GM19395 (cell line): ENCODE data around the gene ATP2A3.

Experiments
- ATAC-seq: cut with Tn5 transposase; IDR thresholded peaks from one replicate; pipeline ENCODE4 v1.9.1; 2021; ENCODE audit warnings: mild to moderate bottlenecking, moderate library complexity; ENCODE audit not compliant: unreplicated experiment

The ATP2A3 gene

DNA sequence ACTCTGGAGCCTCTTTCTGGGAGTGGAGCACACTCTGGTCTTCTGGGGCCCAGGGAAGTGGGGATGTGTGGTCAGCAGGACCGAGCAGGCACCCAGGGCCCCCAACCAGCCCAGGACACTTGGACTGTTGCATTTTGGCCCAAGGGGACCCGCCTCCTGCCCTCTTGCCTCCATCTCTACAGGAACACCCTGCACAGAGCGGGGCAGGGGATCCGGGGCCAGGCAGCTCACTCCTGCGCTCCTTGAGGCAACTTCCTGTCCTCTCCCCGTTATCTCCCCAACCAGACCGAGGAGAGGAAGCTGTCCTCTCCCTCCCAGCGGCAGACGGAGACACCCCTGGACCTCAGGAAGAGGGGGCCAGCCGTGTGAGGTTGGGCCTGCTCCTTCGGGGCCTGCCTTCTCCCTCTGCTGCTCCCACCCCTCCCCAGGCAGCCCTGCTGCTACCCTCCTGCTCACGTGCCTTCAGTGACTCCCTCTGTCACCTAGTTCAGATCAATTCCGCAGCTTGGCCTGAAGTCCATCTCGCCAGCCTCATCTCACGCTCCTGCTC is 10.0 kb upstream of the ATP2A3 start:
- ATAC-seq: no peak

DNA sequence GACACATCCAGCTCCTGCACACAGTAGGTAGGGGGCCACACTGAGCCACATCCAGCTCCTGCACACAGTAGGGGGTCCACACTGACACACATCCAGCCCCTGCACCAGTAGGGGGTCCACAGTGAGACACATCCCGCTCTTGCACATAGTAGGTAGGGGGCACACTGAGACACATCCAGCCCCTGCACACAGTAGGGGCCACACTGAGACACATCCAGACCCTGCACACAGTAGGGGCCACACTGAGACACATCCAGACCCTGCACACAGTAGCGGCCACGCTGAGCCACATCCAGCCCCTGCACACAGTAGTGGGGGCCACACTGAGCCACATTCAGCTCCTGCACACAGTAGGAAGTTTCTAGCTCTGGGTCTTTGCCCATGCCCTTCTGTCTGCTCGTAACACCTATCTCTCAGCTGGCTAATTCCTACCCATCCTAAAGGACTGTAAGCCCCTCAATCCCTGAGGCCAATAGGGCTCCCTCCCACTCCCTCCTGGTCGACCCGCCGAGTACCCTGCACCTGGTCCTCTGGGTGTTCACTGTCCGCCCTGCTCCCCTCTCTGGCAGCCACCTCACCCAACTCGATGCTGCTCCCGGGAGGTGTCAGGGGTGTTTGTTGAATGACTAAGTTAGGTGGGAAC is 9.4 kb upstream of the ATP2A3 start:
- ATAC-seq: no peak

DNA sequence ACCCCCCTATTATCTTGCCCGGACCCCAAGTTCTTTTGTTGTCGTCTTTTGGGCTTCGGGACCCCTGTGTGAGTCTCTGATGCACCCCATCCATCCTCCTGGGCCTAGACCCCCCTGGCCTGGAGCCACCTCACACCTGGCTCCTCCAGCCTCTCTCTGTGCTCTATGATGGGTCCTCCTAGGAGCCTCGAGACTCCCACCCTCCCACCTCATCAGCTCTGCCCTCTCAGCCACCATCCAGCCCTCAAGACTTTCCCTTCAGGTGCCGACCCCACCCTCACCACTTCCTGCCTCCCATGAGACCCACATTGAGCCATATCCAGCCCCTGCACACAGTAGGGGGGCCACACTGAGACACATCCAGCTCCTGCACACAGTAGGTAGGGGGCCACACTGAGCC is 8.7 kb upstream of the ATP2A3 start:
- ATAC-seq: no peak

DNA sequence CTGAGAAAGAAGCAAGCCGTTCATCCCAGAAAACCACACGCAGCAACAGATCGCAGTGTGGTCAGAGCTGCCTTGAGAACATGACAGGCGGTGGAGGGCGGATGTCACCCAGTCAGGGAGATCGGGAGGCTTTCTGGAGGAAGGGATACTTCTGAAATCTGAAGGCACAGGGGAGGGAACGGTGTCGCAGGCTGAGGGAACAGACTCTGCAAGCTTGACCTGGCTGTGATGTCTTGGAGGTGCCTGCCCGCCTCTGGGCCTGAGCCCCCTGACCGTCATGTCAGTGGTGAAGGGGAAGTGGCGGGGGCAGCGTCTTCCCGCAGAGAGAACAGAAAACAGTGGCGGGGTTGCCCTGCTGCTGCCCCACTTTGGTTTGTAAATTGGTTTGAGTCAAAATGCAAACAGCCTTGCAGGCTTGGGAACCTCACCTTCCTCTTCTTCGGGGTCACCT is 8.1 kb upstream of the ATP2A3 start:
- no peak for ATAC-seq

DNA sequence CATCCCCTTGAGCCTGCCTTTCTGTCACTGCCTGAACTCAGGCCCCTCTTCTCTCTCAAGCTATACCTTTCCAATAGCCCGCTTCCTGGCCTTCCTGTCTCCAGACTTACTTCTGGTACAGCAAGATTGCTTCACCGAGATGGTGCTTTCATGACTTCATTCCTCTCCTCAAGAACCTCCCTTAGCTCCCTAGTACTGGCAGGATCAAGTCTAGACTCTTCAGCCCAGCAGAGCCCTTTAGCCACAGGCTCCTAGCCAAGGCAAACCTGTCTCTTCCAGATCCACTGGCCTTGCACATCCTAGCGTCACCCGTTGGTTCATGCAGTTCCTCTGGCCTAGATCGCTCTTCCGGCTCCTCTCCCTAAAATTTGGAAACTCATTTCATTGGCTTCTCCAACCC is 6.4 kb upstream of the ATP2A3 start:
- ATAC-seq: no peak

DNA sequence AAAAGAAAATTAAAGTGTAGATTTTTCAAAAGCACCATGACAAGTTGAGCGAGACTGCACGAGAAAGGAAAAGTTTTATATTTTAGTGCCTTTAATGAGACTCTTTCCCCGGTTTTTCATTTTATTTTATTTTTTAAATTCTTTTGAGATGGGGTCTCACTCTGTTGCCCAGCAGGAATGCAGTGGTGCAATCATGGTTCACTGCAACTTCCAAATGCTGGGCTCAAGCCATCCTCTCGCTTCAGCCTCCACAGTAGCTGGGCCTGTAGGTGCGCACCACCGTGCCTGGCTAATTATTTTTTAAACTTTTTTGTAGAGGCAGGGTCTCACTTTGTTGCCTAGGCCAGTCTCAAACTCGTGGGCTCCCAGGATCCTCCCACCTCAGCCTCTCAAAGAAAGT is 5.7 kb upstream of the ATP2A3 start:
- ATAC-seq: no peak

DNA sequence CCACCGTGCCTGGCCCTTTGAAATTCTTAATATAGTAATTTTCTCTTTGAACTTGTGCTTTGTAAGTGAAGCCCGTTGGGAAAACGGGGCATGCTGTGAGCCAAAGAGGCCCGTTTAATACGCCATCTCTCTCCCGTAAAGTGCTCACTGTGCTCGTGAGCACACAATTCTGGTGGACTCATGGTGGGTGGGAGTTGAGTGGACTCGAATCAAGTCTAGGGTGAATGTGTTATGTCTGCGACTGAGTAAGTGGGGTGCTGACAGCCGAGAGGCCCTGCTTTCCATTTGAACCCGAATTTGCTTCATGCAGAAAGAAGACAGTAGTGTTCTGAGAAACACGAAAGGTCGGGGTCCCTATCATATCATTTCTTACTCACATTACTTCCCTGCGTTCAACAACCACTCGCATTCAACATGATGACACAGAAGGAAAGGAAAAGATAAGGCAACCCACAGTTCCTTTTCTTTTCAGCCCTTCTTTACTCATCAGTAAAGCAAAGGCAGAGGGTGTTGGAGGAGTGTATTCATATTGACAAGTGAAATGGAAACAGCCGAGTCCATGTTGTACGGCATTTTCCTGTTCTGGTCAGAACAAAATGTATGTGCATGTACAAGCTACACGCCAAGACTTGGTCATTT is 4.8 kb upstream of the ATP2A3 start:
- ATAC-seq: no peak

DNA sequence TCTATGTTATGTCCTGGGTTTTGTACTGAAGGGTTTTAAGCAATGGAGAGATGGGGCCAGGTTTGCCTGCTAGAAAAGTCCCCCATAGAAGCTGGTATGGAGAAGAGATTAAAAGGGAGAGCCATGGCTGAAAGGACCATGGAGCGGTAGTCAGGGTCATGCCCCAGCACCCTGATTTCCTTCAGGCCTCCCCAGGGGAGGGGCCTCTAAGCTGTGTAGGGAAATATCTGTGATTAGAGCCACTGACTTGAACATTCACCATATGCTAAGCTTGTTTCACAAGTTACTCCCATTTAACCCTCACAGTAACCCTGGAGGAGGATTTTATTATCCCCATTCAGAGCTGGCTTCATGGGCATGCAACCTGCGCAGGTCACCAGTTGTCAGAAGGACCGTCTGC is 3.8 kb upstream of the ATP2A3 start:
- ATAC-seq: no peak

DNA sequence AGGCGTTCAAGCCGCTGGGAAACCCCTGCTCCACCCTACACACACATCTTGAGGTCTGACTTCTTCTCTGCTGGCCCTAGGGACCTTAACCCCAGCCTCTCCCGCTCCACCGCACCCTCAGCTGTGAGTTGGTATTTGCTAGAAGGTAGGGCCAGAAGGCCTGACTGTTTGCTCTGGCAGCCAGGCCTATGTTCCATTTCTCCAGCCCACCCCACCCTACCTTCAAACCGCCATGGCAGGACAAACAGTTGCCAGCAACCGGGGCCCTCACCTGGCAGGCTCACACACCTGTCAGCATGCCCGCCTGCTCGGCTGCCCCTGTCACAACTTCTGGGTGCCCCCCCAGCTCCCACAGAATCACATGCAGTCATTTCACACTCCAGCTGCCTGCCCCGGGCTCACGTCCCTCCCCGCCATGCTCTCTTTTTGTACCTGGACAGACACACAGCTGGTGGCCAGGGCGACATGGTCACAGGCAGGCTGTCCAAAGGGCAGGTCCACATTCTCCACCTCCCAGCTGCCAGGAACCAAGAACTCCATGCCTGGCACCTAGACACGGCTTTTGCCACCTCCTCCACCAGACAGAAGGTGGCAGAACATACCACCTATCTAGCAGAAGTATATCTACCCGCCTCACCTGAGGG is 2.6 kb upstream of the ATP2A3 start:
- no peak for ATAC-seq

DNA sequence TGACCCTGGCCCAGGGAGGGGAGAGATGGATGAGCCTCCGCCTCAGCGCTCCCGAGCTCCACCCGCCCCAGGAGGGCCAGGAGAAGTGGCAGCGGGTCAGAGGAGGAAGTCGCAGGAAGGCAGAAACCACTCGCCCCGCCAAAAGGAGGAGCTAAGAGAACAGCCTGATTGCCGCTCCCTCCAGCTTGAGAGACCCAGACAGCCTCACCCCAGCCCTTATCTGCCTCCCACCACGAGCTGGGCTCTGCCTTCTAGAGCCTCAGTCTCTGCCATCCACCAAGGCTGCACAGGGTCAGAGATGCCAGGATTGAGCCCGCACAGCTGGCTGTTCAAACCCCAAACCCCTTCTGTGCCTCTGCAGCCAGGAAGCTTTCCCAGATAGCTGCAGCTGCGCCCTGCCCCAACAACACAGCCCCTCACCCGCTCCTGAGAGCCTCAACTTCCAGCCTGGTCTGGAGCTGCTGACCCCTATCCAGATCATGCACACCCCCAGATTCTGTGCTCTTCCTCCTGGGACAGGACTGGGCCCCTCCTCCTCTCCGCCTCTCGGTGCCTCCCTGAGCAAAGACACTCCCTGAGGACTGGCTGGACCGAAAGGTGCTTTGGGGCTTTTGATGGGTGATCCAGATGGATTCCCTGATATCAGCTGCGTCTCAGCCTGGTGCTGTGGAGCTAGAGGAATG is 1.0 kb upstream of the ATP2A3 start:
- ATAC-seq: peak; percentile 48

DNA sequence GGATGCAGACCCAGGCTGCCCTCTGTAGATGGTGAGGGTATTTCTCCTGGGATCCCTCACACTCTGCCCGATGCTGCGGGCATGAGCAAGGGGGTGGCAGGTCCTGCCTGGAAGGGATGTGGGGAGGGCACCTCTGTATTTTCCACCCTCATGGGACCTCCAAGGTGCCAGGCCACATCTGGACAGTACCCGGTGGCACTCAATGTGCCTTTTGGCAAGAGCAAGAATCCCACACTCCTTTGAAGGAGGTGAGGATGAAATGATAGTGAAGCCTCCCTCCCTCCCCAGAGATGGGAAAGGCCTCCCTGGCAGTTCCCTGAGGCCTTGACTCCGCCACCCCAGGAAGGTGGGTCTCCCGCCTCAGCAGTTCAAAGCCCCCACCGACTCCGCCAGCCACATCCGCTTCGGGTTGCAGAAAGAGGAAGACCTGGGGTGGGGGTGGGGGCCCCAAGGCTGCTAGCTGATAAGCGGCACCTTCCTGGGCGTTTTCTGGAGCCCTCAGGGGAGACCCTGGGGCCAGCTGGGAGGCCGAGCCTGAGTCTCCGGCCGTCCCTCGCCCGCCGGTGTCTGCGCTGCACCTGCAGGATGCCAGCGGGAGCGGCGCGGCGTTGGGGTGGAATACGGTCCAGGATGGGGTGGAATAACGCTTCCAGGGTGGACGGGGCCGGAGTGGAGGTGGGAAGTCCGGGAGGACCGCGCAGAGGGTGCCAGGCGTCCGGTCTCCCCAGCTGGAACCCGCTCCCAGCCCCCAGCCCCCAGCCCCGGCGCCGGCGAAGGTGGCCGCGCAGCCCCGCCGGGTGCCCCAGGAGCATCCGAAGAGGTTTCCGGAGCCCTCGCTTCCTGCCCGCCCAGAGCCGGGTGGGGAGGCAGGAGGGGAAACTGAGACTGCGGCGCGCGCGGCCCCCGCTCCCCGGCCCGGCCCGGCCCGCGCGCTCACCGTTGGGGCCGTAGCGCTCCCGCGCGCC is 718 bp downstream of the ATP2A3 start:
- ATAC-seq: peak; percentile 16

DNA sequence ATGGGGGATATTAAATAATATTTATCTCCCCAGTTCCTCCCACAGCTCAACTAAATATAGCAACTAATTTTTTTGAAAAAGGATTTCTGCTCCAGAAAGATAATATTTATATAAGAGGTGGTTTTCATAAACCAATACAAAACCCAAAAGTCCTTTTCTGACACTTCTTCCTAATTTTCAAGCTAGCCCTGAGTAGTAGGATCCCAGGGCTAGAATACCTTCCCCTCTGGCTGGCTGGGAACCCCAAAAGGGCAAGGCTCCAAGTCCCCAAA is 1.3 kb downstream of the ATP2A3 start:
- ATAC-seq: no peak

DNA sequence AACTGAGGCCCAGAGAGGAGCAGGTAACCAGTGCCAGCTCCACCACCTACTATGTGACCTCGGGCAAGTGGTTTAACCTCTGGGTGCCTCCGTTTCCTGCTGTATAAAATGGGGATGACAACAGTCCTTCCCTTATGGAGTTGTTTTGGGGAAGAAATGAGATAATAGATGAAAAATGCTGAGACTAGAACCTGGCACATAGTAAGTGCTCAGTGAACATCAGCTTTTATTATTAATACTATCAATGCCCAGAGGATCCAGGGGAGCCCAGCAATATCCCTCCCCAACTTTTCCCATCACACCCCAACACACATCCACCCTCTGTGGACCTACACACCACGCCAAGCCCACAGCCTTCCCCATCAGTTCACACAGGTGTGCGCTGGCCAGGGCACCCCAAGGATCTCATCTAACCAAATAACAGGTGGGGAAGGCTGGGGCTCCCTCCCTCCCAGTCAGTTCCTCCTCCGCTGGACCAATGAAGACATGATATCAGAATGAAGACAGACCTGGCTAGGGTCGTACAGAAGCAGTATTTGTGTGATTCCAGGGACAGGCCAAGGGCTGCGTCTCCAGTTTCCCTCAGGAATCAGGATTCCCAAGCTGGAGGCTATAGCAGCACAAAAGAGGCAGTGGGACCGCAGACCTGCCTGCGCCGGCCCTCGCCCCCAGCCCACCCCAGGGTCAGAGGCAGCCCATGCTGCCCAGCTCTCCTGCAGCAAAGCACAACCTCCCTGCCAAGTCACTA is 1.8 kb downstream of the ATP2A3 start:
- no peak for ATAC-seq

DNA sequence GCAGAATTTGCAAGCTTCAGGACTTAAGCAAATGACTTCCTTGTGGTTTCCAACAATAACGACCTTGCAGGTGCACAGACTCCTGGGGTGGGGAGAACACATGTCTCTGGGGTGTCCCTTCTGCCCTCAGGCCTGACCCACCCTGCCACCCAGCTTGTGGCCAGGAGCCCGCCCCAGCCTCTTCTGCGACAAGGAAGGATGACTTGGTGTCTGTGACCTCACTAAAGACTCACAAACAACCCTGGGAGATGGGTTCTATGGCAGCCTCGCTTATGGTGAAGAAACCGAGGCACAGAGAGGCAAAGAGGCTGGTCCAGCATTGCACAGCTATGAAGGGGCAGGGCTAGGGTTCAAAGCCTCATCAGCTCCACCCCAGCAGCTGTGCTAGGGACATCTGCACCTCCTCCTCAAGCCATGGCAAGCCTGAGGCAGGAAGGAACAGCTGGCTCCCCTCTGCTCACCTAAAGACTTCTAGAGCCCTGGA is 2.6 kb downstream of the ATP2A3 start:
- ATAC-seq: no peak

DNA sequence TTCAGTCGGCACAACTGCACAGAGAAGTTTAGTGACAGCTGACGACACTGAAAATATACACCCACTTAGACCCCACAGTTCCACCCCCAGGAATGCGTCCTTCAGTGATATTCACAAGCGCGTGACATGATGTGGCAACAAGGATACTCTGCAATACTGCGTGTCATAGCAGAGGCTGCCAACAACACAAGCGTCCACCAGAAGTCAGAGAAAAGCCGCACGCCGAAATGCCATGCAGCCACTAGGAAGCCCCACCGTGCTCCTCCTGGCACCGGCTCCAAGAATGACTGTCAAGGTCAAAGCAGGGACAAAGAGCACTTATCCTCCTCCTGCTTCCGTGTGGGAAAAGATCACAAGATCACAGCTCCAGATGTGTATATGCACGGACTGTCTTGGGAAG is 3.5 kb downstream of the ATP2A3 start:
- ATAC-seq: no peak

DNA sequence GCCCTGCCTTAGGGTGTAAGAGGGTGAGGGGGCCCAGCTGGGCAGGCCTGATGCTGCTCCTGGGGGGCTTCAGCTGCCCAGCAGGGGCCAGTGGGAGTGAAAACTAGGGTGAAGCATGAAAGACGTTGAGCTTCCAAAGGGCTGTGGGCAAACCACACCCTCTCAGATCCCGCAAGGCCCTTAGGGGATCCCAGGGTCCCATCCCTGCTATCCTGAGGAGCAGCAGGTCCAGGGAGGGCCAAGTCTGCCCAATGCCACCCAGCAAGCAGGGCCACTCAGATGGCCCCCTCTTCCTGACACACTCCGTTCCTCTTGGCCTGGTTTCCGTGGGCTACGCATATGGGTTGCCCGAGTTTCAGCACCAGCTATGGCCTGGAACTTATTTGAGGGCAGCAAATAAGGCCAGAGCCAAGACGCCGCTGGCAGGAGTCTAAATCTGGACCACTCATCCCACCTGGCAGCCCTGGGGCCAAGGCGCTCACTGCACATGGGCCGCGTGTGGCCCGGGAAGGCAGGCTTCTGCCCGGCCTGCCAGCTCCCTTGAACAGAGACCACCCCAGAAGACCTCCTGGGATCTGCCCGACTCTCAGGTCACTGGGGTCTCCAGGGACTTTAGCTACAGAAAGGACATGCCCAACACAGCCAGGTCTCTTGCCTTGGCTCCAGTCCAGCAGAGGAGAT is 4.2 kb downstream of the ATP2A3 start:
- ATAC-seq: no peak

DNA sequence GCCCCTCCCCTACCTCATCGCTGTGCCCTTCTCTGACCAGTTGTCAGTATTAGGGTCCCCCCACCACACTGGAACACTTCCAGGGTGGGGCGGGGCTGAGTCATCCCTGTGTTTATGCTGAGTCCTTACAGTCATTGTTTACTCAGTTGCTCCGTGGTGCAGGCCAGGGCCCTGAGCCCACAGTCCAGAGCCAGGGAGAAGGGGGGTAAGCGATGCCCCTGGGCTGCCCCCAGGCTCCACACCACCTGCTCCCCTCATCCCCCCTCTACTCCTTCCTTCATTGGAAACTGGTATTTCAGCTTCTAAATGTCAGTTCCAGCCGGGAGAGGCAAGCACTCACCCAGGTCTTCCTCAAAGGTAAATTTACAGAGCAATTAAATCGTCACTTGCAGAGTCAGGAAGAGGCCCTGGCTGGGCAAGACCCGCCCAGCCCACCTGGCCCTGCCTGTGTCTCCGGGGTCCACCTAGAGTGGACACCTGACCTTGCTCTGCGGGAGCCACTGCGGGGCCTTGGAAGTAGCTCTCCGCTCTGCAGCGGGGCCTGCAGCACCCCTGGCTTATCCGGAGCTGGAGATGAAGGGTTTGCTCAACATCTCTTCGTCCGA is 4.8 kb downstream of the ATP2A3 start:
- ATAC-seq: no peak

DNA sequence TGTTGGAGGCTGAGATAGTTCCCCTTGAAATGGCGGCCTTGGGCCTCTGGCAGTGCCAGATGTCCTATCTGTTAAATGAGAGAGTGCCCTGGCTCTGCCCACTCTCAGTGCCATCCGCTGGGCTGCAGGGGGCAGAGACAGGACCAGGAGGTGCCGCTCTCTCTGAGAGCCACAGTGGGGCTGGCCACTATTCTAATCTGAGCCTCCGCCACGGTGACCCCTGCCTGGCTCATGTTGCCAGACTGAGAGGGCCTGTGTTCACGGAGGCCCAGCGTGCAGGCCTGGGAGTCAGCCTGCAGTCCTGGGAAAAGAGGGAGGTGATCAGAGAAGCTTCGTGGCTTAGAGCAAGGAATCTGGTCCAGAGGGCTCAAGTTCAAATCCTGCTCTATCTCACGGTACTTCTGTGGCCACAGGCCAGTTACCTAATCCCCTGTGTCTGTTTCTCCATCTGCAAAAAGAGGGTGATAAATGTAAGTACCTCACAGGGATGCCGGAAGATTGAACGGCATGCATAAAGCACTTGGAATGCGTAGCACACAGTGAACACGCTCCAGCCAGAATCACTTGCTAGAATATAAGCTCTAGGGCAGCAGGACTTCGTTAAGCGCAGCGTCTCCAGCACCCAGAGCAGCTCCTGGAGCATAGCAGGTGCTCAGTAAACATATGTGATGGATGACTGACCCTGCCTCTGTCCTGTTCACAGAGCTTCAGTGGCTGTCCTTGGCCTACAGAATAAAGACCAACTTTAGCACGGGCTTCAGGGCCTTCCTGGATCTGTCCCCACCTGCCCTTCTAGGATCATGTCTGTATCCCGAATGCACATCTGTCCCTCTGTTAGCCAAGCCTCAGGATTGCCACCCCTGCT is 6.3 kb downstream of the ATP2A3 start:
- ATAC-seq: no peak
